A549 (cell line): ENCODE results near the gene CBY1.

Experiments used
- BHLHE40 ChIP-seq: IDR thresholded peaks from 2 replicates; pipeline ENCODE4 v1.6.1; 2012; ENCODE audit warnings: low read depth, low read length, inconsistent platforms
- MYC ChIP-seq: IDR thresholded peaks from 2 replicates; pipeline ENCODE4 v1.6.1; 2012; ENCODE audit warnings: mild to moderate bottlenecking, inconsistent platforms, low read length, improper control_type of control experiment, borderline replicate concordance
- POLR2A ChIP-seq: IDR thresholded peaks from 2 replicates; pipeline ENCODE4 v1.6.1; 2012; ENCODE audit warnings: mild to moderate bottlenecking, low read length
- TF ChIP-seq, protein P1 (sequence below): fragments of >200 bp; sonication (Bioruptor Twin); formaldehyde crosslinking; IDR thresholded peaks from 3 replicates; pipeline ENCODE4 v1.5.1; 2016

- TF ChIP-seq MYC (no peak), POLR2A (no peak), BHLHE40 (no peak)
- TF ChIP-seq, protein P1, sequence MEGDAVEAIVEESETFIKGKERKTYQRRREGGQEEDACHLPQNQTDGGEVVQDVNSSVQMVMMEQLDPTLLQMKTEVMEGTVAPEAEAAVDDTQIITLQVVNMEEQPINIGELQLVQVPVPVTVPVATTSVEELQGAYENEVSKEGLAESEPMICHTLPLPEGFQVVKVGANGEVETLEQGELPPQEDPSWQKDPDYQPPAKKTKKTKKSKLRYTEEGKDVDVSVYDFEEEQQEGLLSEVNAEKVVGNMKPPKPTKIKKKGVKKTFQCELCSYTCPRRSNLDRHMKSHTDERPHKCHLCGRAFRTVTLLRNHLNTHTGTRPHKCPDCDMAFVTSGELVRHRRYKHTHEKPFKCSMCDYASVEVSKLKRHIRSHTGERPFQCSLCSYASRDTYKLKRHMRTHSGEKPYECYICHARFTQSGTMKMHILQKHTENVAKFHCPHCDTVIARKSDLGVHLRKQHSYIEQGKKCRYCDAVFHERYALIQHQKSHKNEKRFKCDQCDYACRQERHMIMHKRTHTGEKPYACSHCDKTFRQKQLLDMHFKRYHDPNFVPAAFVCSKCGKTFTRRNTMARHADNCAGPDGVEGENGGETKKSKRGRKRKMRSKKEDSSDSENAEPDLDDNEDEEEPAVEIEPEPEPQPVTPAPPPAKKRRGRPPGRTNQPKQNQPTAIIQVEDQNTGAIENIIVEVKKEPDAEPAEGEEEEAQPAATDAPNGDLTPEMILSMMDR, result no peak
Measured at GRCh38 chr22:38710351-38710750, 53.9 kb downstream of the CBY1 start.
